CD4-positive, alpha-beta T cell (primary cell): ENCODE measurements around the gene RALGPS1. TPM values are rescaled to one million over a fixed set of nuclear protein-coding genes. Genes with fewer than 3 reads are reported as not detected.
"Not testable (repeated sequence)": the region's sequence is repeated elsewhere in the genome, so short reads cannot be mapped to it uniquely, and the experiment has no call there.

Experiments
- ATAC-seq: fragments of 200-7000 bp; cut with Tn5 transposase; one replicate; pipeline ENCODE4 v1.10.0; 2022; ENCODE audit warnings: mild to moderate bottlenecking; ENCODE audit not compliant: poor library complexity
- CTCF ChIA-PET: fragments of 350-600 bp; sonication (Branson Sonifier 250); formaldehyde crosslinking; loops from one replicate; lab custom pipeline; 2021; ENCODE audit warnings: antibody characterized with exemption, inconsistent platforms; lab: Charles Lee
- POLR2A ChIA-PET: fragments of 350-600 bp; sonication (Branson Sonifier 250); formaldehyde crosslinking; loops from one replicate; lab custom pipeline; 2021; ENCODE audit warnings: antibody characterized with exemption, inconsistent platforms; lab: Charles Lee
- DNase-seq, 14 experiments: peaks; one replicate each; pipeline ENCODE4 v3.0.0-alpha.2; 2013 to 2020; ENCODE audit warnings: mixed read lengths in 2 of 14
- H3K27ac ChIP-seq, 2 donors: one replicate each; pipeline versions ENCODE4 v1.5.1 to v1.7.0; 2013; ENCODE audit warnings: low read length in 2 of 2, low read depth in 1 of 2, mild to moderate bottlenecking in 1 of 2
- H3K27me3 ChIP-seq, 2 experiments: 1 replicate in 1 of 2; 2 replicates in 1 of 2; pipeline versions ENCODE4 v1.6.1 to v1.7.0; 2013; ENCODE audit warnings: low read length in 2 of 2, control low read depth in 1 of 2, mild to moderate bottlenecking in 1 of 2, moderate library complexity in 1 of 2; ENCODE audit not compliant: insufficient read depth in 2 of 2, control insufficient read depth in 1 of 2
- H3K36me3 ChIP-seq: one replicate; pipeline ENCODE4 v1.6.1; 2013; ENCODE audit warnings: low read length, control low read depth; ENCODE audit not compliant: insufficient read depth
- H3K4me1 ChIP-seq: one replicate; pipeline ENCODE4 v1.6.1; 2013; ENCODE audit warnings: low read length, control low read depth; ENCODE audit not compliant: insufficient read depth
- H3K4me3 ChIP-seq: one replicate; pipeline ENCODE4 v1.5.1; 2013; ENCODE audit warnings: mild to moderate bottlenecking, low read length, moderate library complexity
- H3K9me3 ChIP-seq, 2 experiments: 1 replicate in 1 of 2; 2 replicates in 1 of 2; pipeline versions ENCODE4 v1.6.1 to v1.7.0; 2013; ENCODE audit warnings: low read length in 2 of 2, mild to moderate bottlenecking in 2 of 2, control low read depth in 1 of 2, moderate library complexity in 1 of 2; ENCODE audit not compliant: control insufficient read depth in 1 of 2, insufficient read depth in 1 of 2
- H3K27ac Mint-ChIP-seq: one replicate; pipeline ENCODE4 v1.8.0; 2020; ENCODE audit warnings: mixed read lengths
- H3K27me3 Mint-ChIP-seq: one replicate; pipeline ENCODE4 v1.8.0; 2021; ENCODE audit warnings: mixed read lengths
- H3K36me3 Mint-ChIP-seq: one replicate; pipeline ENCODE4 v1.8.0; 2021; ENCODE audit warnings: low read depth, mixed read lengths
- H3K4me1 Mint-ChIP-seq: one replicate; pipeline ENCODE4 v1.8.0; 2021; ENCODE audit warnings: low read depth, mixed read lengths
- H3K4me3 Mint-ChIP-seq: one replicate; pipeline ENCODE4 v1.8.0; 2020; ENCODE audit warnings: mild to moderate bottlenecking, mixed read lengths
- H3K9me3 Mint-ChIP-seq: one replicate; pipeline ENCODE4 v1.8.0; 2020; ENCODE audit warnings: mixed read lengths
- CTCF ChIP-seq: fragments of 200-600 bp; IDR thresholded peaks from one replicate; pipeline ENCODE4 v1.8.0; 2022; ENCODE audit warnings: antibody characterized with exemption, mild to moderate bottlenecking
- intact Hi-C, 2 experiments: fragments of 100-400 bp; cut with DNase I in 1 of 2; cut with micrococcal nuclease in 1 of 2; formaldehyde crosslinking; loops; one replicate each; pipeline versions ENCODE4 v1.15.1 to v1.9.0; 2023 to 2025; cut with DNase I, micrococcal nuclease
- total RNA-seq, 174 experiments: library from RNA in 2 of 174; stranded (reverse) in 2 of 174; gene quantifications; one replicate each; pipeline ENCODE4 v1.2.3 and lab custom pipeline; 2021 to 2026

RALGPS1 gene
- total RNA-seq, 2 experiments from 2014 or later, result 5.8 to 6.3 TPM

- Histone ChIP-seq H3K4me3 (no peak overlapping the region), H3K27me3 (no peaks in the 10 kb centered on the region), H3K9me3 (no peaks in the 10 kb centered on the region), H3K27ac (no peak overlapping the region), H3K4me1 (no peaks in the 10 kb centered on the region), H3K36me3 (no peaks in the 10 kb centered on the region)
- no peaks in the 10 kb centered on the region for H3K36me3 Mint-ChIP-seq
- POLR2A ChIA-PET, result no interaction called here
- no peak for TF ChIP-seq CTCF
- CTCF ChIA-PET, result no interaction called here
- no peaks in the 10 kb centered on the region for H3K4me1 Mint-ChIP-seq
- H3K4me3 Mint-ChIP-seq, result no peak overlapping the region
- DNase-seq, result no peak
- peaks cover 14% of the 10 kb centered on the region for H3K27me3 Mint-ChIP-seq
- H3K9me3 Mint-ChIP-seq, result no peaks in the 10 kb centered on the region
- intact Hi-C loops, result no loop called here
- H3K27ac Mint-ChIP-seq, result no peak overlapping the region
- no peak for ATAC-seq
Observed at GRCh38 chr9:127015921-127016512, 101.4 kb downstream of the RALGPS1 start.

DNA sequence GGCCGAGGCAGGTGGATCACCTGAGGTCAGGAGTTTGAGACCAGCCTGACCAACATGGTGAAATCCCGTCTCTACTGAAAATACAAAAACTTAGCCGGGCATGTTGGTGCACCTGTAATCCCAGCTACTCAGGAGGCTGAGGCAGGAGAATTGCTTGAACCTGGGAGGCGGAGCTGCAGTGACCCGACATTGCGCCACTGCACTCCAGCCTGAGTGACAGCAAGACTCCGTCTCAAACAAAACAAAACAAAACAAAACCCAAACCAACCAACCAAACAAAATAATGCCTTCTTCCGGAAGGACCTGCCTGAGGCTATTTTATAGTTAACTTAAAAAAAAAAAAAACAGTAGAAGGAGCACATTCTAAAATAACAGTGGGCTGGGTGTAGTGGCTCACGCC, 103.4 kb downstream of the RALGPS1 start:
- H3K27me3 Mint-ChIP-seq, H3K36me3 Mint-ChIP-seq, POLR2A ChIA-PET, H3K27ac Mint-ChIP-seq, intact Hi-C loops, H3K4me1 ChIP-seq, ATAC-seq, H3K27me3 ChIP-seq, H3K4me1 Mint-ChIP-seq, H3K9me3 ChIP-seq, H3K4me3 ChIP-seq, H3K36me3 ChIP-seq, H3K9me3 Mint-ChIP-seq, H3K27ac ChIP-seq, H3K4me3 Mint-ChIP-seq, DNase-seq: not testable (repeated sequence)
- CTCF ChIA-PET, result interaction anchor here (1.5 kb wide), 1 partner anchor 20 kb away, joined by 3 read pairs; no protein-coding TSS in a partner anchor

- ChIA-PET POLR2A (no interaction called here), CTCF (interaction anchor here (1.5 kb wide), 1 partner anchor 19 kb away, joined by 3 read pairs; no protein-coding TSS in a partner anchor)
- Histone ChIP-seq H3K36me3 (peaks cover 3% of the 10 kb centered on the region), H3K27ac (no peak overlapping the region), H3K4me1 (no peaks in the 10 kb centered on the region), H3K4me3 (no peak overlapping the region), H3K27me3 (no peaks in the 10 kb centered on the region), H3K9me3 (no peaks in the 10 kb centered on the region)
- no peaks in the 10 kb centered on the region for H3K9me3 Mint-ChIP-seq
- intact Hi-C loops, result no loop called here
- no peaks in the 10 kb centered on the region for H3K27me3 Mint-ChIP-seq
- H3K4me1 Mint-ChIP-seq, result no peaks in the 10 kb centered on the region
- no peak overlapping the region for H3K27ac Mint-ChIP-seq
- TF ChIP-seq CTCF, result no peak
- H3K36me3 Mint-ChIP-seq, result no peaks in the 10 kb centered on the region
- H3K4me3 Mint-ChIP-seq, result no peak overlapping the region
- DNase-seq (no peak), ATAC-seq (no peak)
Observed at GRCh38 chr9:127018935-127019334, 104.4 kb downstream of the RALGPS1 start.
